22Rv1 (cell line): ENCODE measurements around the gene RNLS.

Experiments
- H3K27ac ChIP-seq: fragments of 450-650 bp; 2 replicates; pipeline ENCODE4 v1.5.1; 2017
- ZFX ChIP-seq: fragments of 450-650 bp; IDR thresholded peaks from 2 replicates; pipeline ENCODE4 v1.6.1; 2017; ENCODE audit warnings: antibody characterized with exemption, borderline replicate concordance
- TF ChIP-seq, protein P1 (sequence below): fragments of 450-650 bp; IDR thresholded peaks from 2 replicates; pipeline ENCODE4 v1.5.1; 2017; ENCODE audit warnings: mild to moderate bottlenecking

The RNLS gene

DNA sequence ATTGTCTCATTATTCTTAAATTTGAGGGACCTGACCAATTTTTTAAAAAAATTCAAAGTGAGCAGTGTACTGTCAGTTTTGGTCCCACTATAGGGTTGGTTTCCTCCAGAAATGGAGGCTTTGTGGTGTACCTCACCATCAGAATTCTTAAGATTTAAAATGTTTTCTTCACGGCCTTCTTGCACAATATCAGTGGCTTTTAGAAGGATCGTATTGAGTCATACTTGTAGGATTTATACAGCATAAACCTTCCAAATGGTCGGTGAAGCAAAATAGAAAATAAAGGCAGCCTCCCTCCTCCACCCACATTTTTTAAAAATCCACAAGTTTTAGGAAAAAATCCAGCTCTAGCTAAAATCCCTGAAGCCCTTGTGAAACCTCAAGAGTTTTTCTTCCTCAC lies 126.4 kb downstream of the RNLS start:
- TF ChIP-seq, protein P1, sequence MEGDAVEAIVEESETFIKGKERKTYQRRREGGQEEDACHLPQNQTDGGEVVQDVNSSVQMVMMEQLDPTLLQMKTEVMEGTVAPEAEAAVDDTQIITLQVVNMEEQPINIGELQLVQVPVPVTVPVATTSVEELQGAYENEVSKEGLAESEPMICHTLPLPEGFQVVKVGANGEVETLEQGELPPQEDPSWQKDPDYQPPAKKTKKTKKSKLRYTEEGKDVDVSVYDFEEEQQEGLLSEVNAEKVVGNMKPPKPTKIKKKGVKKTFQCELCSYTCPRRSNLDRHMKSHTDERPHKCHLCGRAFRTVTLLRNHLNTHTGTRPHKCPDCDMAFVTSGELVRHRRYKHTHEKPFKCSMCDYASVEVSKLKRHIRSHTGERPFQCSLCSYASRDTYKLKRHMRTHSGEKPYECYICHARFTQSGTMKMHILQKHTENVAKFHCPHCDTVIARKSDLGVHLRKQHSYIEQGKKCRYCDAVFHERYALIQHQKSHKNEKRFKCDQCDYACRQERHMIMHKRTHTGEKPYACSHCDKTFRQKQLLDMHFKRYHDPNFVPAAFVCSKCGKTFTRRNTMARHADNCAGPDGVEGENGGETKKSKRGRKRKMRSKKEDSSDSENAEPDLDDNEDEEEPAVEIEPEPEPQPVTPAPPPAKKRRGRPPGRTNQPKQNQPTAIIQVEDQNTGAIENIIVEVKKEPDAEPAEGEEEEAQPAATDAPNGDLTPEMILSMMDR, result no peak
- TF ChIP-seq ZFX, result no peak
- H3K27ac ChIP-seq, result no peak overlapping the region

DNA sequence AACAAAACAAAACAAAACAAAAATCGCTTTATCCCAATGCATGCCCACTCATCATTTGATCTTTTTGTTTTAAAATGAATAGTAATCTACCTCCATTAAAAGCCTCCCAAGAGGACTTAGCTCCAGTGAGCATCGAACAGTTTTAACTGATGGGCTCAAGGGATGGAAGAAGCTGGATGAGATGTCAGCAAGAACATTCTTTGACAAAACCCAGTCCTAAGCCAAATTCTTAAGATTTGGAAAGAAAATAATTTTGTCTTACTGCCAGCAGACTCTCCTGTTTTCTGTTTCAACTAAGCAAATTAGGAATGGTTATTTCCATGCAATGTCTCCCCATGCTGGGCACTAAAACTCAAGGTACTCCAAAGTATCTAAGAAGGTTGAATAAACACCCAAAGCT lies 127.3 kb downstream of the RNLS start:
- no peak for TF ChIP-seq ZFX
- TF ChIP-seq, protein P1, result no peak
- H3K27ac ChIP-seq, result no peak overlapping the region

DNA sequence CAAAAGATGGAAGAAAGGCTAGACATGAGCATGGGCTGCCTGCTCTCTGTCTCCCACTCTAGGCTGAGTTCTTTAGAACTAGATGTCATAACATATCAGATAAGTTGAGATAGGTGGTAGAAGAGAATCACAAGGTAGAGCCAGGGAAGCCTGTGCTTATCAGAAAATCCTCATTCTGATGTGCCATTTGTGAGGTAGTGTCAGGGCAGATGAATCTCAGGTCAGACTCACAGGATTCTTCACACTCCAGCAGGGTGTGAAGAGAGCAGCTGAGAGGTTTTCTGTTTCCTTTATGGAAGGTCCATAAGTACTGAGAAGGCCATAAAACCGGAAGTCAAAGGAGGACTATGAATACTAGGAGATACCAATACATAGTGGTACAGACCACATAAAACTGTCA lies 132.9 kb downstream of the RNLS start:
- H3K27ac ChIP-seq, result no peak overlapping the region
- TF ChIP-seq, protein P1, result no peak
- TF ChIP-seq ZFX, result no peak

GRCh38 chr10:88442716-88443115 lies 140.4 kb downstream of the RNLS start:
- TF ChIP-seq ZFX, result no peak
- TF ChIP-seq, protein P1, result no peak
- no peak overlapping the region for H3K27ac ChIP-seq

GRCh38 chr10:88440541-88440940 lies 142.6 kb downstream of the RNLS start:
- peak overlapping the region; percentile 32; the same call in 1 of the 2 replicates for H3K27ac ChIP-seq

DNA sequence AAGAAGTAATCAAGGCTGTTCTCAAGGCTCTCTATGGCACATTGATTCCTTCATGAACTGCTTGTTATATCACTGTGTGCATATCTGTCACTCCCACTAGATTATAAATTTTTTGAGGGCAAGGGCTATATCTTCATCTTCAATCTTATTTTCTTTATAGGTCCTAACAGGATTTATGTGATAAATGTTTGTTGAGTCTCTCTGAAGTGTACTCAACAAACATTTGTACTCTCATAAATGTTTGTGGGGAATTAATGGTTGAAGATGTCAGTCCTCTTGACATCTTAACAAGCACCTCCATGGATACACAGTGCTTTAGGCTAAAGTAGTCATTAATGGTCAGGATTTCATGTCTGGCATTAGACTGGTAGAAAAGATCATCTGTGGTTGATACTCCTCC lies 143.2 kb downstream of the RNLS start:
- TF ChIP-seq, protein P1, result no peak
- TF ChIP-seq ZFX, result no peak
- H3K27ac ChIP-seq, result peak overlapping the region; percentile 32

More at GRCh38 chr10:88440541-88440940, 142.6 kb downstream of the RNLS start:
- TF ChIP-seq, protein P1, result no peak
- TF ChIP-seq ZFX, result no peak

DNA sequence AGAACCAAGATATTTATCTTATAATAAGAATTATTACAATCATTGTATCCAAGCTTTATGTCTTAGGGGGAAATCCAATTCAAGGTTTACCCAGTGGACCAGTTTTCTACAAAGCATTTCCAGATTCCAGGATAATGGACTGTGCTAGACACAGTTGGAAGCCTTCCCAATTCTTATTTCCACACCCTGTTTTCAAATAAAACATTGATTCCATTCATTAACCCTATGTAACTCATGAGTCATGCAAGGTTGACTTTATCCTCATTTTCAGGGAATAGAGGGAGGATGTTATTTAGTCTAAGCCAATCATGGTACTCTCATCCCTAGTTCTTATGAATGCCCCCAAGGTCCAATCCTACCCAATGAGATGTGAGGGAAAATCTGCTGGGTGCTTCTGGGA lies 145.7 kb downstream of the RNLS start:
- no peak overlapping the region for H3K27ac ChIP-seq
- TF ChIP-seq, protein P1, result no peak
- no peak for TF ChIP-seq ZFX
